MCF 10A (cell line): Measurements from ENCODE around the gene ALKBH6. TPM values are rescaled to one million over a fixed set of nuclear protein-coding genes. Genes with fewer than 3 reads are reported as not detected.
"Not testable (repeated sequence)": the region's sequence is repeated elsewhere in the genome, so short reads cannot be mapped to it uniquely, and the experiment has no call there.

Experiments used
- BruUV-seq: library from RNA; stranded (reverse); fragments of 400-500 nt; replicated peaks from 2 replicates; lab custom pipeline; 2021; lab: Mats Ljungman, UMichigan
- CTCF ChIA-PET: fragments of 300-600 bp; sonication (Branson Sonifier 250); formaldehyde crosslinking; extraction: SDS; loops from one replicate; lab custom pipeline; 2021; ENCODE audit warnings: antibody characterized with exemption, inconsistent platforms; lab: Yijun Ruan, JAX
- POLR2A ChIA-PET: fragments of 300-600, 350-650 bp; sonication (Branson Sonifier 250); formaldehyde crosslinking; extraction: SDS; loops from one replicate; lab custom pipeline; 2020; ENCODE audit warnings: antibody characterized with exemption, inconsistent platforms; lab: Yijun Ruan, JAX
- DNase-seq: peaks from one replicate; pipeline ENCODE4 v3.0.0-alpha.2; 2018; ENCODE audit not compliant: unreplicated experiment
- H3K27ac Mint-ChIP-seq: one replicate; pipeline ENCODE4 v1.8.0; 2022; ENCODE audit warnings: mild to moderate bottlenecking, low read depth, mixed read lengths; ENCODE audit not compliant: unreplicated experiment
- H3K27me3 Mint-ChIP-seq: one replicate; pipeline ENCODE4 v1.8.0; 2022; ENCODE audit warnings: mixed read lengths; ENCODE audit not compliant: insufficient read depth, unreplicated experiment
- H3K36me3 Mint-ChIP-seq: one replicate; pipeline ENCODE4 v1.8.0; 2022; ENCODE audit warnings: mild to moderate bottlenecking, moderate library complexity, mixed read lengths; ENCODE audit not compliant: insufficient read depth, unreplicated experiment
- H3K4me1 Mint-ChIP-seq: one replicate; pipeline ENCODE4 v1.8.0; 2022; ENCODE audit warnings: mixed read lengths; ENCODE audit not compliant: insufficient read depth, unreplicated experiment
- H3K4me3 Mint-ChIP-seq: one replicate; pipeline ENCODE4 v1.8.0; 2022; ENCODE audit warnings: mild to moderate bottlenecking, moderate library complexity, mixed read lengths; ENCODE audit not compliant: unreplicated experiment
- H3K9me3 Mint-ChIP-seq: one replicate; pipeline ENCODE4 v1.8.0; 2022; ENCODE audit warnings: mixed read lengths; ENCODE audit not compliant: unreplicated experiment
- CTCF ChIP-seq: fragments of 200-600 bp; IDR thresholded peaks from one replicate; pipeline ENCODE4 v1.8.0; 2022; ENCODE audit warnings: antibody characterized with exemption, mild to moderate bottlenecking; ENCODE audit not compliant: unreplicated experiment
- intact Hi-C: fragments of 100-400 bp; cut with micrococcal nuclease; formaldehyde crosslinking; loops from 2 replicates; pipeline ENCODE4 v1.14.1; 2022
- total RNA-seq: library from RNA; stranded (reverse); gene quantifications from 2 replicates; pipeline ENCODE4 v1.2.3, GENCODE V29; 2022

Gene ALKBH6
- total RNA-seq, 1 experiment from 2014 or later, result 16.5 TPM

- Mint-ChIP-seq H3K27ac (no peak overlapping the region), H3K36me3 (peaks cover 4% of the 10 kb centered on the region), H3K27me3 (no peaks in the 10 kb centered on the region), H3K4me1 (peaks cover 17% of the 10 kb centered on the region), H3K4me3 (no peak overlapping the region), H3K9me3 (no peaks in the 10 kb centered on the region)
- BruUV-seq, result no TSS peak
- no peak for DNase-seq
- TF ChIP-seq CTCF, result no peak
- intact Hi-C loops, result no loop called here
- ChIA-PET POLR2A (no interaction called here), CTCF (interaction anchor here (1.1 kb wide), 1 partner anchor 26 kb away, joined by 5 read pairs; no protein-coding TSS in a partner anchor)
Observed at GRCh38 chr19:36047835-36048234, 33.8 kb upstream of the ALKBH6 start.

GRCh38 chr19:36046443-36047050 is 32.5 kb upstream of the ALKBH6 start:
- peak overlapping the region; percentile 2 for H3K4me3 Mint-ChIP-seq
- H3K27ac Mint-ChIP-seq, result peak overlapping the region; percentile 92
- peaks cover 28% of the 10 kb centered on the region for H3K4me1 Mint-ChIP-seq
- CTCF ChIA-PET, result interaction anchor here (0.6 kb wide), 1 partner anchor 162 kb away, joined by 3 read pairs; no protein-coding TSS in a partner anchor
- peaks cover 4% of the 10 kb centered on the region for H3K36me3 Mint-ChIP-seq
- intact Hi-C loops, result no loop called here
- BruUV-seq, result no TSS peak
- POLR2A ChIA-PET, result interaction anchor here (0.9 to 1.1 kb wide), 2 partner anchors 49 to 94 kb away, joined by 3 read pairs; partner anchors contain the start of gene CAPNS1
- peak; percentile 82 for DNase-seq
- no peaks in the 10 kb centered on the region for H3K9me3 Mint-ChIP-seq
- no peaks in the 10 kb centered on the region for H3K27me3 Mint-ChIP-seq
- no peak for TF ChIP-seq CTCF

GRCh38 chr19:36043952-36044351 is 29.9 kb upstream of the ALKBH6 start:
- no TSS peak for BruUV-seq
- Mint-ChIP-seq H3K27ac (no peak overlapping the region), H3K4me1 (peaks cover 37% of the 10 kb centered on the region), H3K4me3 (no peak overlapping the region), H3K9me3 (no peaks in the 10 kb centered on the region), H3K27me3 (no peaks in the 10 kb centered on the region), H3K36me3 (peaks cover 4% of the 10 kb centered on the region)
- DNase-seq, result no peak
- intact Hi-C loops, result no loop called here
- ChIA-PET POLR2A (interaction anchor here (1.6 kb wide), 1 partner anchor 10 kb away, joined by 7 read pairs; the partner anchor contains the start of gene THAP8), CTCF (no interaction called here)
- no peak for TF ChIP-seq CTCF

GRCh38 chr19:36041831-36042230 is 27.8 kb upstream of the ALKBH6 start:
- peaks cover 4% of the 10 kb centered on the region for H3K36me3 Mint-ChIP-seq
- DNase-seq, result peak; percentile 77
- no peak overlapping the region for H3K4me3 Mint-ChIP-seq
- peak overlapping the region; percentile 66 for H3K27ac Mint-ChIP-seq
- TF ChIP-seq CTCF, result no peak
- intact Hi-C loops, result no loop called here
- CTCF ChIA-PET, result interaction anchor here (1.1 kb wide), 1 partner anchor 10 kb away, joined by 5 read pairs; no protein-coding TSS in a partner anchor
- H3K27me3 Mint-ChIP-seq, result no peaks in the 10 kb centered on the region
- no TSS peak for BruUV-seq
- peaks cover 36% of the 10 kb centered on the region for H3K4me1 Mint-ChIP-seq
- POLR2A ChIA-PET, result interaction anchor here (0.6 to 2.0 kb wide), 5 partner anchors 12 to 123 kb away, joined by 3 to 9 read pairs (median 5); partner anchors contain the start of genes ALKBH6 and THAP8
- H3K9me3 Mint-ChIP-seq, result no peaks in the 10 kb centered on the region

- CTCF ChIA-PET, result interaction anchor here (1.1 kb wide), 1 partner anchor 10 kb away, joined by 5 read pairs; no protein-coding TSS in a partner anchor
Observed at GRCh38 chr19:36041092-36041491, 27.1 kb upstream of the ALKBH6 start.

More at GRCh38 chr19:36041092-36041491, 27.1 kb upstream of the ALKBH6 start:
- H3K9me3 Mint-ChIP-seq, intact Hi-C loops, DNase-seq, BruUV-seq, H3K36me3 Mint-ChIP-seq, H3K4me3 Mint-ChIP-seq, H3K27me3 Mint-ChIP-seq: not testable (repeated sequence)
- POLR2A ChIA-PET, result interaction anchor here (0.6 to 2.0 kb wide), 4 partner anchors 13 to 87 kb away, joined by 3 to 9 read pairs (median 4); partner anchors contain the start of genes ALKBH6 and THAP8
- H3K27ac Mint-ChIP-seq, result peak overlapping the region; percentile 66
- peaks cover 29% of the 10 kb centered on the region for H3K4me1 Mint-ChIP-seq
